ENCODE measurements around the gene SURF4.

GRCh38 chr9:133404454-133405002 is 28.7 kb upstream of the SURF4 start:
- TF ChIP-seq, protein P1, sequence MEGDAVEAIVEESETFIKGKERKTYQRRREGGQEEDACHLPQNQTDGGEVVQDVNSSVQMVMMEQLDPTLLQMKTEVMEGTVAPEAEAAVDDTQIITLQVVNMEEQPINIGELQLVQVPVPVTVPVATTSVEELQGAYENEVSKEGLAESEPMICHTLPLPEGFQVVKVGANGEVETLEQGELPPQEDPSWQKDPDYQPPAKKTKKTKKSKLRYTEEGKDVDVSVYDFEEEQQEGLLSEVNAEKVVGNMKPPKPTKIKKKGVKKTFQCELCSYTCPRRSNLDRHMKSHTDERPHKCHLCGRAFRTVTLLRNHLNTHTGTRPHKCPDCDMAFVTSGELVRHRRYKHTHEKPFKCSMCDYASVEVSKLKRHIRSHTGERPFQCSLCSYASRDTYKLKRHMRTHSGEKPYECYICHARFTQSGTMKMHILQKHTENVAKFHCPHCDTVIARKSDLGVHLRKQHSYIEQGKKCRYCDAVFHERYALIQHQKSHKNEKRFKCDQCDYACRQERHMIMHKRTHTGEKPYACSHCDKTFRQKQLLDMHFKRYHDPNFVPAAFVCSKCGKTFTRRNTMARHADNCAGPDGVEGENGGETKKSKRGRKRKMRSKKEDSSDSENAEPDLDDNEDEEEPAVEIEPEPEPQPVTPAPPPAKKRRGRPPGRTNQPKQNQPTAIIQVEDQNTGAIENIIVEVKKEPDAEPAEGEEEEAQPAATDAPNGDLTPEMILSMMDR (IDR thresholded peaks at IDR 0.05; ENCODE audit: poor library complexity) = no peak
- no peak for TF ChIP-seq EZH2 (IDR thresholded peaks at IDR 0.05; ENCODE audit: borderline replicate concordance)
- TF ChIP-seq EZH2phosphoT487 (IDR thresholded peaks at IDR 0.05; ENCODE audit: low read depth, severe bottlenecking, unreplicated experiment) = no peak

Measured in hepatocyte (in vitro differentiated cells).